ENCODE results near the gene HINT2.

The HINT2 gene

GRCh38 chr9:35841645-35841900, 26.7 kb upstream of the HINT2 start:
- peaks cover 0 to 20% (median 7%) of the 10 kb centered on the region in 5 donors for H3K27me3 ChIP-seq (ENCODE audit: control insufficient read depth in 5 of 5, insufficient read depth in 4 of 5, low read length in 5 of 5)

GRCh38 chr9:35840881-35841644, 26.2 kb upstream of the HINT2 start:
- H3K27ac ChIP-seq (ENCODE audit: low read depth, low read length): no peak overlapping the region
- H3K36me3 ChIP-seq (ENCODE audit: control insufficient read depth in 5 of 5, insufficient read depth in 5 of 5, low read length in 5 of 5): no peaks in the 10 kb centered on the region
- no peak overlapping the region for H3K4me3 ChIP-seq (ENCODE audit: low read depth in 1 of 5, low read length in 5 of 5)
- H3K9ac ChIP-seq (ENCODE audit: low read length in 5 of 5): no peak overlapping the region
- H3K9me3 ChIP-seq (ENCODE audit: control insufficient read depth in 5 of 5, low read length in 5 of 5): no peaks in the 10 kb centered on the region
- H3K4me1 ChIP-seq (ENCODE audit: control insufficient read depth in 5 of 5, insufficient read depth in 5 of 5, low read length in 5 of 5): peaks cover 2 to 34% (median 31%) of the 10 kb centered on the region in 5 donors
- peaks cover 0 to 18% (median 7%) of the 10 kb centered on the region in 5 donors for H3K27me3 ChIP-seq (ENCODE audit: control insufficient read depth in 5 of 5, insufficient read depth in 4 of 5, low read length in 5 of 5)

More at GRCh38 chr9:35841645-35841900, 26.7 kb upstream of the HINT2 start:
- H3K9me3 ChIP-seq (ENCODE audit: control insufficient read depth in 5 of 5, low read length in 5 of 5): no peaks in the 10 kb centered on the region
- H3K9ac ChIP-seq (ENCODE audit: low read length in 5 of 5): no peak overlapping the region
- H3K4me1 ChIP-seq (ENCODE audit: control insufficient read depth in 5 of 5, insufficient read depth in 5 of 5, low read length in 5 of 5): peaks cover 2 to 37% (median 33%) of the 10 kb centered on the region in 5 donors
- no peak overlapping the region for H3K4me3 ChIP-seq (ENCODE audit: low read depth in 1 of 5, low read length in 5 of 5)
- H3K36me3 ChIP-seq (ENCODE audit: control insufficient read depth in 5 of 5, insufficient read depth in 5 of 5, low read length in 5 of 5): peaks cover 0 to 3% (median 2%) of the 10 kb centered on the region in 5 donors
- H3K27ac ChIP-seq (ENCODE audit: low read depth, low read length): no peak overlapping the region

- peaks cover 0 to 6% (median 0%) of the 10 kb centered on the region in 5 donors for H3K36me3 ChIP-seq (ENCODE audit: control insufficient read depth in 5 of 5, insufficient read depth in 5 of 5, low read length in 5 of 5)
- peaks cover 0 to 18% (median 7%) of the 10 kb centered on the region in 5 donors for H3K27me3 ChIP-seq (ENCODE audit: control insufficient read depth in 5 of 5, insufficient read depth in 4 of 5, low read length in 5 of 5)
- peaks cover 2 to 30% (median 19%) of the 10 kb centered on the region in 5 donors for H3K4me1 ChIP-seq (ENCODE audit: control insufficient read depth in 5 of 5, insufficient read depth in 5 of 5, low read length in 5 of 5)
- no peak overlapping the region for H3K9ac ChIP-seq (ENCODE audit: low read length in 5 of 5)
- H3K27ac ChIP-seq (ENCODE audit: low read depth, low read length): no peak overlapping the region
- no peaks in the 10 kb centered on the region for H3K9me3 ChIP-seq (ENCODE audit: control insufficient read depth in 5 of 5, low read length in 5 of 5)
- H3K4me3 ChIP-seq (ENCODE audit: low read depth in 1 of 5, low read length in 5 of 5): no peak overlapping the region
These were observed 25.1 kb upstream of the HINT2 start for GRCh38 chr9:35839926-35840325.

- Histone ChIP-seq H3K9ac (ENCODE audit: low read length in 5 of 5) (no peak overlapping the region), H3K27me3 (ENCODE audit: control insufficient read depth in 5 of 5, insufficient read depth in 4 of 5, low read length in 5 of 5) (peaks cover 0 to 18% (median 7%) of the 10 kb centered on the region in 5 donors), H3K4me1 (ENCODE audit: control insufficient read depth in 5 of 5, insufficient read depth in 5 of 5, low read length in 5 of 5) (peaks cover 0 to 16% (median 12%) of the 10 kb centered on the region in 5 donors), H3K27ac (ENCODE audit: low read depth, low read length) (no peak overlapping the region), H3K9me3 (ENCODE audit: control insufficient read depth in 5 of 5, low read length in 5 of 5) (no peaks in the 10 kb centered on the region), H3K4me3 (ENCODE audit: low read depth in 1 of 5, low read length in 5 of 5) (no peak overlapping the region), H3K36me3 (ENCODE audit: control insufficient read depth in 5 of 5, insufficient read depth in 5 of 5, low read length in 5 of 5) (peaks cover 0 to 6% (median 0%) of the 10 kb centered on the region in 5 donors)
These were observed 21.8 kb upstream of the HINT2 start for GRCh38 chr9:35836595-35836994.

- peaks cover 0 to 11% (median 4%) of the 10 kb centered on the region in 5 donors for H3K27me3 ChIP-seq (ENCODE audit: control insufficient read depth in 5 of 5, insufficient read depth in 4 of 5, low read length in 5 of 5)
- H3K9ac ChIP-seq (ENCODE audit: low read length in 5 of 5): peak overlapping the region in 1 of 5 donors; percentile 22
- H3K4me3 ChIP-seq (ENCODE audit: low read depth in 1 of 5, low read length in 5 of 5): no peak overlapping the region
- H3K4me1 ChIP-seq (ENCODE audit: control insufficient read depth in 5 of 5, insufficient read depth in 5 of 5, low read length in 5 of 5): peaks cover 0 to 20% (median 15%) of the 10 kb centered on the region in 5 donors
- peaks cover 0 to 6% (median 0%) of the 10 kb centered on the region in 5 donors for H3K36me3 ChIP-seq (ENCODE audit: control insufficient read depth in 5 of 5, insufficient read depth in 5 of 5, low read length in 5 of 5)
- no peaks in the 10 kb centered on the region for H3K9me3 ChIP-seq (ENCODE audit: control insufficient read depth in 5 of 5, low read length in 5 of 5)
- H3K27ac ChIP-seq (ENCODE audit: low read depth, low read length): no peak overlapping the region
These were observed 20.9 kb upstream of the HINT2 start for GRCh38 chr9:35835766-35836165.

- Histone ChIP-seq H3K4me1 (ENCODE audit: control insufficient read depth in 5 of 5, insufficient read depth in 5 of 5, low read length in 5 of 5) (peaks cover 0 to 21% (median 18%) of the 10 kb centered on the region in 5 donors), H3K27ac (ENCODE audit: low read depth, low read length) (no peak overlapping the region), H3K27me3 (ENCODE audit: control insufficient read depth in 5 of 5, insufficient read depth in 4 of 5, low read length in 5 of 5) (peaks cover 0 to 8% (median 4%) of the 10 kb centered on the region in 5 donors), H3K9me3 (ENCODE audit: control insufficient read depth in 5 of 5, low read length in 5 of 5) (no peaks in the 10 kb centered on the region), H3K4me3 (ENCODE audit: low read depth in 1 of 5, low read length in 5 of 5) (no peak overlapping the region), H3K36me3 (ENCODE audit: control insufficient read depth in 5 of 5, insufficient read depth in 5 of 5, low read length in 5 of 5) (peaks cover 0 to 6% (median 0%) of the 10 kb centered on the region in 5 donors), H3K9ac (ENCODE audit: low read length in 5 of 5) (no peak overlapping the region)
These were observed 20.4 kb upstream of the HINT2 start for GRCh38 chr9:35835216-35835632.

- Histone ChIP-seq H3K36me3 (ENCODE audit: control insufficient read depth in 5 of 5, insufficient read depth in 5 of 5, low read length in 5 of 5) (peaks cover 0 to 6% (median 0%) of the 10 kb centered on the region in 5 donors), H3K4me3 (ENCODE audit: low read depth in 1 of 5, low read length in 5 of 5) (no peak overlapping the region), H3K27me3 (ENCODE audit: control insufficient read depth in 5 of 5, insufficient read depth in 4 of 5, low read length in 5 of 5) (peaks cover 0 to 8% (median 3%) of the 10 kb centered on the region in 5 donors), H3K9me3 (ENCODE audit: control insufficient read depth in 5 of 5, low read length in 5 of 5) (no peaks in the 10 kb centered on the region), H3K9ac (ENCODE audit: low read length in 5 of 5) (no peak overlapping the region), H3K4me1 (ENCODE audit: control insufficient read depth in 5 of 5, insufficient read depth in 5 of 5, low read length in 5 of 5) (peaks cover 2 to 27% (median 25%) of the 10 kb centered on the region in 5 donors), H3K27ac (ENCODE audit: low read depth, low read length) (no peak overlapping the region)
These were observed 19.7 kb upstream of the HINT2 start for GRCh38 chr9:35834260-35835215.

- Histone ChIP-seq H3K9me3 (ENCODE audit: control insufficient read depth in 5 of 5, low read length in 5 of 5) (no peaks in the 10 kb centered on the region), H3K27me3 (ENCODE audit: control insufficient read depth in 5 of 5, insufficient read depth in 4 of 5, low read length in 5 of 5) (no peaks in the 10 kb centered on the region), H3K9ac (ENCODE audit: low read length in 5 of 5) (no peak overlapping the region), H3K36me3 (ENCODE audit: control insufficient read depth in 5 of 5, insufficient read depth in 5 of 5, low read length in 5 of 5) (peaks cover 0 to 6% (median 0%) of the 10 kb centered on the region in 5 donors), H3K4me1 (ENCODE audit: control insufficient read depth in 5 of 5, insufficient read depth in 5 of 5, low read length in 5 of 5) (peaks cover 4 to 36% (median 32%) of the 10 kb centered on the region in 5 donors), H3K4me3 (ENCODE audit: low read depth in 1 of 5, low read length in 5 of 5) (no peak overlapping the region), H3K27ac (ENCODE audit: low read depth, low read length) (no peak overlapping the region)
These were observed 18.0 kb upstream of the HINT2 start for GRCh38 chr9:35832814-35833213.

- Histone ChIP-seq H3K27ac (ENCODE audit: low read depth, low read length) (no peak overlapping the region), H3K9ac (ENCODE audit: low read length in 5 of 5) (no peak overlapping the region), H3K27me3 (ENCODE audit: control insufficient read depth in 5 of 5, insufficient read depth in 4 of 5, low read length in 5 of 5) (no peaks in the 10 kb centered on the region), H3K9me3 (ENCODE audit: control insufficient read depth in 5 of 5, low read length in 5 of 5) (no peaks in the 10 kb centered on the region), H3K36me3 (ENCODE audit: control insufficient read depth in 5 of 5, insufficient read depth in 5 of 5, low read length in 5 of 5) (peaks cover 0 to 6% (median 0%) of the 10 kb centered on the region in 5 donors), H3K4me3 (ENCODE audit: low read depth in 1 of 5, low read length in 5 of 5) (no peak overlapping the region), H3K4me1 (ENCODE audit: control insufficient read depth in 5 of 5, insufficient read depth in 5 of 5, low read length in 5 of 5) (peaks cover 4 to 40% (median 32%) of the 10 kb centered on the region in 5 donors)
These were observed 16.2 kb upstream of the HINT2 start for GRCh38 chr9:35831040-35831439.

GRCh38 chr9:35829764-35830096, 14.9 kb upstream of the HINT2 start:
- Histone ChIP-seq H3K9ac (ENCODE audit: low read length in 5 of 5) (peak overlapping the region; percentile 32 to 78 (median 57)), H3K4me3 (ENCODE audit: low read depth in 1 of 5, low read length in 5 of 5) (peak overlapping the region; percentile 72 to 86 (median 74)), H3K27ac (ENCODE audit: low read depth, low read length) (peak overlapping the region; percentile 65), H3K9me3 (ENCODE audit: control insufficient read depth in 5 of 5, low read length in 5 of 5) (no peaks in the 10 kb centered on the region), H3K27me3 (ENCODE audit: control insufficient read depth in 5 of 5, insufficient read depth in 4 of 5, low read length in 5 of 5) (no peaks in the 10 kb centered on the region), H3K4me1 (ENCODE audit: control insufficient read depth in 5 of 5, insufficient read depth in 5 of 5, low read length in 5 of 5) (peaks cover 4 to 41% (median 29%) of the 10 kb centered on the region in 5 donors), H3K36me3 (ENCODE audit: control insufficient read depth in 5 of 5, insufficient read depth in 5 of 5, low read length in 5 of 5) (no peaks in the 10 kb centered on the region)
